Lower leg skin (tissue), 4 donors: Measurements from ENCODE around the gene PFDN6. TPM values are rescaled to one million over a fixed set of nuclear protein-coding genes. Genes with fewer than 3 reads are reported as not detected.

Experiments
- DNase-seq, 2 donors: peaks; one replicate each; pipeline ENCODE4 v3.0.0-alpha.2; 2019; ENCODE audit warnings: low spot score in 2 of 2
- H3K4me3 ChIP-seq: fragments of 200-600 bp; sonication (generic); 2 replicates; pipeline ENCODE4 v1.5.1; 2017; ENCODE audit warnings: mild to moderate bottlenecking, low read depth; ENCODE audit not compliant: poor library complexity, severe bottlenecking
- POLR2A ChIP-seq, 2 donors: fragments of 450-650 bp; IDR thresholded peaks; one replicate each; pipeline ENCODE4 v1.6.1; 2016 to 2017; ENCODE audit warnings: antibody characterized with exemption in 2 of 2, mild to moderate bottlenecking in 1 of 2, moderate library complexity in 1 of 2
- WGBS, 2 donors: methylation state at CpG; one replicate each; pipeline ENCODE4 v1.1.5; 2018; 5-methylcytosine and 5-hydroxymethylcytosine counted together
- intact Hi-C: fragments of 100-400 bp; cut with DNase I; formaldehyde crosslinking; loops from one replicate; pipeline ENCODE4 v1.15.0; 2023; ENCODE audit warnings: low total_unique reads
- total RNA-seq, 4 donors: library from RNA; depleted of rRNA; stranded (reverse); fragments of >200 nt; gene quantifications; one replicate each; pipeline ENCODE4 v1.1.0, GENCODE V29; 2016
- TF ChIP-seq, protein P1 (sequence below), 3 donors: fragments of 450-650 bp; IDR thresholded peaks; one replicate each; pipeline ENCODE4 v1.5.1; 2016; ENCODE audit warnings: antibody characterized with exemption in 3 of 3, mild to moderate bottlenecking in 3 of 3, moderate library complexity in 2 of 3

The PFDN6 gene
- total RNA-seq, 4 donors from 2014 or later: 22.6 to 36.3 (median 35.3) TPM

DNA sequence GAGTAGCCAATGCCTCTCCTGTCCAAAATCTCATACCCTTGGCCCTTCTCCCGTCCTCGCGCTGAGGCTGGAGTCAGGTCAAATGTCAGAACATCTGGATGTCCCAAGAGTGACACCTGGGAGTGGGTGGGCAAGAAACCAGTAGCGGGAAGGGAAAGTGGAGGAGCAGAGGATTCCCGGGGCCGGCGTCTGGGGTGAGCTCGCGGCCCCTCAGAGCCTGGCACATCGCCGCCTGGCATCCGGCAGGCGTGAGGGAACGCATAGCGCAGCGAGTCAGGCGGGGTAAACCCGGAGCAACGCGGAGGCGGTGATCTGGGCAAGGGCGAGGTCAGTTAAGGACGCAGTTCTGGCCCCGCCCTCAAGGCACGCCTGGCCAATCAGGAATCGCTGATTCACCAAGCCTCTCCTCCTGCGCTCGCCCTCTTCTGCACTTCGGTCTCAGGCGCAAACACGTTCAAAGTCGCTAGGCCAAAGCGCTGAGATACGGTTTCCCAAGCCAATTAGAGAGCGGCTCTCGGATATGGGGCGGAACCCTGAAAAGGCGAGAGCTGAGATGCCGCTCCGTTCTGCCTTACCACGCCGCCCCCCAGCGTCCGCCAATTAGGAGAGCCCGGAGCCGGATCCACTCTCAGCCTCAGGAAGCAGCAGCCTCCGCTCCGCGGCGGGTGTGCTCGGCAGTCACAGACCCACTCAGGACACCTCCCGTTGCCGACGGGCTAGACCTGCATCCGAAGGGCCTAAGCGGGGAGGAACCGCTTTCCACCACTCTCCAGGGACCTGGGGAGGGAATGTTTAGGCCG is 40.3 kb upstream of the PFDN6 start:
- WGBS, 2 donors: 0% methylated on average over 49 of the region's 58 CpGs
- intact Hi-C loops: loop anchor here (10.0 kb wide), 1 partner anchor 234 kb away; no protein-coding TSS in a partner anchor
- DNase-seq: peak; percentile 98 to 99
- TF ChIP-seq POLR2A (IDR thresholded peaks at IDR 0.05): peak in 1 of 2 donors; percentile 37
- TF ChIP-seq, protein P1, sequence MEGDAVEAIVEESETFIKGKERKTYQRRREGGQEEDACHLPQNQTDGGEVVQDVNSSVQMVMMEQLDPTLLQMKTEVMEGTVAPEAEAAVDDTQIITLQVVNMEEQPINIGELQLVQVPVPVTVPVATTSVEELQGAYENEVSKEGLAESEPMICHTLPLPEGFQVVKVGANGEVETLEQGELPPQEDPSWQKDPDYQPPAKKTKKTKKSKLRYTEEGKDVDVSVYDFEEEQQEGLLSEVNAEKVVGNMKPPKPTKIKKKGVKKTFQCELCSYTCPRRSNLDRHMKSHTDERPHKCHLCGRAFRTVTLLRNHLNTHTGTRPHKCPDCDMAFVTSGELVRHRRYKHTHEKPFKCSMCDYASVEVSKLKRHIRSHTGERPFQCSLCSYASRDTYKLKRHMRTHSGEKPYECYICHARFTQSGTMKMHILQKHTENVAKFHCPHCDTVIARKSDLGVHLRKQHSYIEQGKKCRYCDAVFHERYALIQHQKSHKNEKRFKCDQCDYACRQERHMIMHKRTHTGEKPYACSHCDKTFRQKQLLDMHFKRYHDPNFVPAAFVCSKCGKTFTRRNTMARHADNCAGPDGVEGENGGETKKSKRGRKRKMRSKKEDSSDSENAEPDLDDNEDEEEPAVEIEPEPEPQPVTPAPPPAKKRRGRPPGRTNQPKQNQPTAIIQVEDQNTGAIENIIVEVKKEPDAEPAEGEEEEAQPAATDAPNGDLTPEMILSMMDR (IDR thresholded peaks at IDR 0.05): no peak
- peak overlapping the region; percentile 44 for H3K4me3 ChIP-seq

- TF ChIP-seq, protein P1 (IDR thresholded peaks at IDR 0.05): no peak
- TF ChIP-seq POLR2A (IDR thresholded peaks at IDR 0.05): no peak
- peak in 1 of 2 donors; percentile 79 for DNase-seq
- intact Hi-C loops: loop anchor here (10.0 kb wide), 1 partner anchor 235 kb away; no protein-coding TSS in a partner anchor
- H3K4me3 ChIP-seq: peak overlapping the region; percentile 44
- WGBS, 2 donors: 10 to 12% methylated on average over 15 of the region's 15 CpGs
Observed at GRCh38 chr6:33249732-33250630, 39.4 kb upstream of the PFDN6 start.

GRCh38 chr6:33250731-33251130 is 38.7 kb upstream of the PFDN6 start:
- DNase-seq: no peak
- TF ChIP-seq POLR2A (IDR thresholded peaks at IDR 0.05): no peak
- TF ChIP-seq, protein P1 (IDR thresholded peaks at IDR 0.05): no peak
- 93 to 96% methylated on average over 13 of the region's 13 CpGs for WGBS, 2 donors
- intact Hi-C loops: no loop called here
- no peak overlapping the region for H3K4me3 ChIP-seq

DNA sequence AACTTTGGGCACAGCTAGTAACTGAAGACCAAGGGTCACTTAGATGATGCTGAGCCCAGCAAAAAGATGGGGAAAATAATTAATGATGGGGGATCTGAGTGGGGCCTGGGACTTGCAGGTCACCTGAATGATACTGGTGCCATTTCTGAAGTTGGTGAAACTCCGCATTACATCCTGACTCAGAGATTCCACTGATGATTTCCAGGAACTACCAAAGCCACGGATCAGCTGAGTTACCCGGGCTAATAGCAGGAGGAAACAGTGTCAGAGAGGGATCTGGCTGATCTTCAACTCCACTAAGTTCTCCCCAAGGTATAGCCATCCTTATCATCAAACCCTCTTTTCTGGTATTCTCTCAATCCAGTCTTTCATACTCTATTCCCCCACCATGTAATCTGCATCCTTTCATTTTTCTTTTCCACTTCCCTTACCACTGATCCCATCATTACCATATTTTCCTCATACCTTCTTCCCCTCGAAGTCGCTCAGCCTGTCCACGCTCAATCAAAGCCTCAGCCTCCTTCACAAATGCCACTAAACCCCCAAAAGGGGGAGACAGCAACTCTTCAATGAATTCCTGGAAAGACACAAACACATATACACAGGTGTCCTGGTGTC is 37.9 kb upstream of the PFDN6 start:
- H3K4me3 ChIP-seq: no peak overlapping the region
- DNase-seq: no peak
- TF ChIP-seq, protein P1 (IDR thresholded peaks at IDR 0.05): no peak
- no peak for TF ChIP-seq POLR2A (IDR thresholded peaks at IDR 0.05)
- WGBS, 2 donors: 71 to 80% methylated on average over 6 of the region's 6 CpGs
- intact Hi-C loops: no loop called here

DNA sequence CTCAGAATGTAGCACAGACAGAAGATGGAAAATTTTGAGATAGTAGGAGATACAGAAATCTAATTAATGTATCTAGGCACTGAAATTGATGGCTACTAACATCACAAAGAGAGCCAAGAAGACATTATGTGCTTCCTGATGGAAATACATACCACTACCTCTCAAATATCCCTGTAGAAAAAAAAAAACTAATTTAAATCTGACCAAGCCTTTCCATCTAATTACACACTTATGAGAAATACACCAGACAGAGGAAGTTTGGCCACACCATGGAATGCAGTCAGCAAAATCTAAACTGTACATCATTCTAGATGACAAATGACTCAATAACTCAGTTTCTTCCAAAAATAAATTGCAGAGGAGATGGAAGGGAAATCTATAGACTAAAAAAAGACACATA is 36.6 kb upstream of the PFDN6 start:
- no peak overlapping the region for H3K4me3 ChIP-seq
- TF ChIP-seq, protein P1 (IDR thresholded peaks at IDR 0.05): no peak
- DNase-seq: no peak
- intact Hi-C loops: no loop called here
